K562 (cell line): ENCODE measurements around the gene TTC28. TPM values are rescaled to one million over a fixed set of nuclear protein-coding genes. Genes with fewer than 3 reads are reported as not detected.

Source experiments
- ATAC-seq: fragments of 200-7000 bp; cut with Tn5 transposase; 3 replicates; pipeline ENCODE4 v1.9.1; 2020; ENCODE audit warnings: moderate library complexity
- BruUV-seq: library from RNA; stranded (reverse); fragments of 400-500 nt; replicated peaks from 2 replicates; lab custom pipeline; 2021; lab: Mats Ljungman, UMichigan
- CTCF ChIA-PET: fragments of 300-600 bp; formaldehyde crosslinking; extraction: SDS; loops from one replicate; lab custom pipeline; 2021; ENCODE audit warnings: low intra/inter-chr PET ratio; lab: Yijun Ruan, JAX
- POLR2A ChIA-PET: fragments of 300-600, 350-650 bp; sonication (Branson Sonifier 250); formaldehyde crosslinking; extraction: SDS; loops from one replicate; lab custom pipeline; 2021; ENCODE audit warnings: antibody characterized with exemption, inconsistent platforms; lab: Yijun Ruan, JAX
- DNase-seq, 4 experiments: peaks; one replicate each; pipeline versions ENCODE4 v3.0.0 to v3.0.0-alpha.2; 2011 to 2018; ENCODE audit warnings: low spot score in 3 of 4, mixed read lengths in 3 of 4; ENCODE audit errors: extremely low read depth in 1 of 4
- FAIRE-seq: peaks from 2 replicates; lab custom pipeline; 2011; peaks lifted over from hg19 to GRCh38; lab: Jason Lieb, UNC
- H2AFZ ChIP-seq: 2 replicates; pipeline ENCODE4 v1.6.0; 2011; ENCODE audit warnings: low read depth, low read length, control low read depth, inconsistent platforms
- H3K27ac ChIP-seq: fragments of 200-600 bp; 3 replicates; pipeline ENCODE4 v1.8.0; 2011; ENCODE audit warnings: low read depth, mild to moderate bottlenecking, control low read depth, inconsistent platforms, low read length, moderate library complexity, mixed read lengths; ENCODE audit errors: extremely low read depth
- H3K27me3 ChIP-seq, 2 experiments: fragments of 300-600 bp in 1 of 2; 2 replicates in 1 of 2; 3 replicates in 1 of 2; pipeline versions ENCODE4 v1.6.0 to v1.8.0; 2011; ENCODE audit warnings: inconsistent platforms in 2 of 2, low read length in 2 of 2, mild to moderate bottlenecking in 1 of 2, mixed read lengths in 1 of 2, moderate library complexity in 1 of 2; ENCODE audit not compliant: control insufficient read depth in 2 of 2, insufficient read depth in 2 of 2
- H3K36me3 ChIP-seq: fragments of 300-600 bp; 3 replicates; pipeline ENCODE4 v1.8.0; 2011; ENCODE audit warnings: mild to moderate bottlenecking, low read length, inconsistent platforms; ENCODE audit not compliant: control insufficient read depth, insufficient read depth
- H3K4me1 ChIP-seq, 2 experiments: fragments of 200-600 bp in 1 of 2; replicated peaks in 1 of 2; 2 replicates in 1 of 2; 3 replicates in 1 of 2; pipeline versions ENCODE4 v1.5.1 to v1.8.0; 2011; ENCODE audit warnings: inconsistent platforms in 2 of 2, low read length in 2 of 2, mild to moderate bottlenecking in 1 of 2, mixed read lengths in 1 of 2, moderate library complexity in 1 of 2; ENCODE audit not compliant: control insufficient read depth in 2 of 2, insufficient read depth in 2 of 2
- H3K4me2 ChIP-seq: 2 replicates; pipeline ENCODE4 v1.6.1; 2011; ENCODE audit warnings: low read length, control low read depth, inconsistent platforms, mixed read lengths; ENCODE audit not compliant: insufficient read depth
- H3K4me3 ChIP-seq: fragments of 200-600 bp; sonication (generic), shearing (Covaris generic); 2 replicates; pipeline ENCODE4 v1.5.1; 2016; ENCODE audit warnings: control low read depth, inconsistent platforms
- H3K79me2 ChIP-seq: fragments of 200-600 bp; 3 replicates; pipeline ENCODE4 v1.8.0; 2011; ENCODE audit warnings: low read length, inconsistent platforms; ENCODE audit not compliant: control insufficient read depth, insufficient read depth
- H3K9ac ChIP-seq, 2 experiments: 2 replicates each; pipeline versions ENCODE4 v1.6.0 to v1.6.1; 2011; ENCODE audit warnings: low read depth in 2 of 2, low read length in 2 of 2, control low read depth in 1 of 2, inconsistent platforms in 1 of 2, mild to moderate bottlenecking in 1 of 2, mixed read lengths in 1 of 2; ENCODE audit not compliant: insufficient read depth in 1 of 2
- H3K9me1 ChIP-seq: one replicate; pipeline ENCODE4 v1.6.0; 2011; ENCODE audit warnings: inconsistent platforms, mild to moderate bottlenecking, low read length, moderate library complexity; ENCODE audit not compliant: control insufficient read depth, insufficient read depth
- H3K9me3 ChIP-seq: replicated peaks from 2 replicates; pipeline ENCODE4 v1.5.1; 2011; ENCODE audit warnings: low read depth, low read length, inconsistent platforms; ENCODE audit not compliant: control insufficient read depth, insufficient read depth
- H4K20me1 ChIP-seq: replicated peaks from 2 replicates; pipeline ENCODE4 v1.6.1; 2011; ENCODE audit warnings: low read length, inconsistent platforms, mixed read lengths; ENCODE audit not compliant: control insufficient read depth, insufficient read depth
- ADNP ChIP-seq: fragments of 200-800 bp; sonication (Bioruptor generic); IDR thresholded peaks from 2 replicates; pipeline ENCODE4 v1.6.1; 2016; ENCODE audit warnings: missing genetic modification characterization, missing compliant biosample characterization
- CAMTA2 ChIP-seq: fragments of 250-450 bp; sonication (Bioruptor Pico); conservative IDR thresholded peaks from 2 replicates; pipeline ENCODE4 v1.5.1; 2022
- HDAC3 ChIP-seq: fragments of 450-650 bp; IDR thresholded peaks from 2 replicates; pipeline ENCODE4 v1.6.1; 2018; ENCODE audit warnings: borderline replicate concordance, mild to moderate bottlenecking, moderate library complexity; ENCODE audit not compliant: partially characterized antibody
- ILF3 ChIP-seq: fragments of 450-650 bp; IDR thresholded peaks from 2 replicates; pipeline ENCODE4 v1.6.1; 2018; ENCODE audit warnings: antibody characterized with exemption, mild to moderate bottlenecking, moderate library complexity, borderline replicate concordance
- MAFF ChIP-seq: IDR thresholded peaks from 2 replicates; pipeline ENCODE4 v1.6.1; 2012; ENCODE audit warnings: low read length, improper control_type of control experiment
- PTBP1 ChIP-seq: fragments of 200-400 bp; formaldehyde crosslinking; IDR thresholded peaks from 2 replicates; pipeline ENCODE4 v1.6.1; 2017; ENCODE audit warnings: low read depth, low read length
- RBM34 ChIP-seq: fragments of 200-400 bp; formaldehyde crosslinking; IDR thresholded peaks from 2 replicates; pipeline ENCODE4 v1.6.1; 2018; ENCODE audit warnings: low read length, borderline replicate concordance; ENCODE audit not compliant: insufficient read depth
- SNRNP70 ChIP-seq: fragments of 200-400 bp; formaldehyde crosslinking; optimal IDR thresholded peaks from 2 replicates; pipeline ENCODE3; 2017; ENCODE audit warnings: low read depth, low read length
- WGBS: fragments of 100-300 bp; shearing (Covaris generic); methylation state at CpG from one replicate; pipeline ENCODE4 v1.1.6; 2016; ENCODE audit warnings: low coverage, mixed read lengths; ENCODE audit not compliant: insufficient coverage; ENCODE audit errors: missing lambda C conversion rate; 5-methylcytosine and 5-hydroxymethylcytosine counted together
- in situ Hi-C: fragments of 300-500 bp; cut with MboI; formaldehyde crosslinking; loops from 4 replicates; pipeline ENCODE4 v1.15.0; 2018; ENCODE audit warnings: inconsistent platforms, mixed read lengths
- intact Hi-C: fragments of 100-400 bp; cut with micrococcal nuclease; formaldehyde crosslinking; loops from 2 replicates; pipeline ENCODE4 v1.14.2; 2022
- polyA plus RNA-seq, 8 experiments: library from polyadenylated mRNA; depleted of rRNA in 4 of 8; stranded (reverse) in 5 of 8; unstranded in 3 of 8; fragments of >200 nt; fragmentation: Nextera tagmentation in 2 of 8; fragmentation: Illumina TruSeq in 1 of 8; extraction: Ambion mirVana in 2 of 8; extraction: Trizol in 1 of 8; gene quantifications; 2 replicates each; pipeline versions ENCODE4 v1.2.1 to v1.2.3, GENCODE V29; 2011 to 2014; ENCODE audit warnings: inconsistent platforms in 1 of 8, missing spikeins in 1 of 8
- total RNA-seq, 7 experiments: library from RNA; depleted of rRNA in 6 of 7; stranded (reverse); fragments of >200 nt in 6 of 7; fragmentation: Illumina TruSeq in 2 of 7; extraction: Trizol in 2 of 7; gene quantifications; 2 replicates each; pipeline versions ENCODE4 v1.2.1 to v1.2.3, GENCODE V29; 2011 to 2021; ENCODE audit warnings: low replicate concordance in 1 of 7
- TF ChIP-seq, protein P1 (sequence below): fragments of 250-450 bp; sonication (Bioruptor Pico); IDR thresholded peaks from 2 replicates; pipeline ENCODE4 v1.4.0; 2020

TTC28 gene
- total and polyA plus RNA-seq, 9 of the 15 experiments (the other 6 are each of a cell fraction or from before 2014, with no cell fraction given) = 0.22 to 10.7 (median 3.1) TPM

GRCh38 chr22:28171115-28171514, 508.5 kb downstream of the TTC28 start:
- no peak overlapping the region for H2AFZ ChIP-seq
- H3K4me3 ChIP-seq = no peak overlapping the region
- H3K9me3 ChIP-seq = no peaks in the 10 kb centered on the region
- H3K4me1 ChIP-seq = peaks cover 0 to 2% of the 10 kb centered on the region in 2 experiments; a peak in 1 of 5 replicates
- no peaks in the 10 kb centered on the region for H4K20me1 ChIP-seq
- no peak for ATAC-seq
- BruUV-seq = no TSS peak
- H3K27ac ChIP-seq = no peak overlapping the region
- H3K9me1 ChIP-seq = no peaks in the 10 kb centered on the region
- no peaks in the 10 kb centered on the region for H3K36me3 ChIP-seq
- no peak for DNase-seq
- intact Hi-C loops (no loop called here), in situ Hi-C loops (no loop called here)
- no peaks in the 10 kb centered on the region for H3K79me2 ChIP-seq
- no peaks in the 10 kb centered on the region for H3K27me3 ChIP-seq
- ChIA-PET CTCF (no interaction called here), POLR2A (no interaction called here)
- 55% methylated on average over 2 of the region's 2 CpGs for WGBS
- no peak for FAIRE-seq
- no peak for TF ChIP-seq MAFF
- TF ChIP-seq ILF3 = no peak
- TF ChIP-seq HDAC3 = no peak
- no peak for TF ChIP-seq CAMTA2 (CRISPR knock-in tag)
- TF ChIP-seq RBM34 = no peak
- TF ChIP-seq PTBP1 = no peak
- TF ChIP-seq ADNP (tag) = no peak
- TF ChIP-seq, protein P1, sequence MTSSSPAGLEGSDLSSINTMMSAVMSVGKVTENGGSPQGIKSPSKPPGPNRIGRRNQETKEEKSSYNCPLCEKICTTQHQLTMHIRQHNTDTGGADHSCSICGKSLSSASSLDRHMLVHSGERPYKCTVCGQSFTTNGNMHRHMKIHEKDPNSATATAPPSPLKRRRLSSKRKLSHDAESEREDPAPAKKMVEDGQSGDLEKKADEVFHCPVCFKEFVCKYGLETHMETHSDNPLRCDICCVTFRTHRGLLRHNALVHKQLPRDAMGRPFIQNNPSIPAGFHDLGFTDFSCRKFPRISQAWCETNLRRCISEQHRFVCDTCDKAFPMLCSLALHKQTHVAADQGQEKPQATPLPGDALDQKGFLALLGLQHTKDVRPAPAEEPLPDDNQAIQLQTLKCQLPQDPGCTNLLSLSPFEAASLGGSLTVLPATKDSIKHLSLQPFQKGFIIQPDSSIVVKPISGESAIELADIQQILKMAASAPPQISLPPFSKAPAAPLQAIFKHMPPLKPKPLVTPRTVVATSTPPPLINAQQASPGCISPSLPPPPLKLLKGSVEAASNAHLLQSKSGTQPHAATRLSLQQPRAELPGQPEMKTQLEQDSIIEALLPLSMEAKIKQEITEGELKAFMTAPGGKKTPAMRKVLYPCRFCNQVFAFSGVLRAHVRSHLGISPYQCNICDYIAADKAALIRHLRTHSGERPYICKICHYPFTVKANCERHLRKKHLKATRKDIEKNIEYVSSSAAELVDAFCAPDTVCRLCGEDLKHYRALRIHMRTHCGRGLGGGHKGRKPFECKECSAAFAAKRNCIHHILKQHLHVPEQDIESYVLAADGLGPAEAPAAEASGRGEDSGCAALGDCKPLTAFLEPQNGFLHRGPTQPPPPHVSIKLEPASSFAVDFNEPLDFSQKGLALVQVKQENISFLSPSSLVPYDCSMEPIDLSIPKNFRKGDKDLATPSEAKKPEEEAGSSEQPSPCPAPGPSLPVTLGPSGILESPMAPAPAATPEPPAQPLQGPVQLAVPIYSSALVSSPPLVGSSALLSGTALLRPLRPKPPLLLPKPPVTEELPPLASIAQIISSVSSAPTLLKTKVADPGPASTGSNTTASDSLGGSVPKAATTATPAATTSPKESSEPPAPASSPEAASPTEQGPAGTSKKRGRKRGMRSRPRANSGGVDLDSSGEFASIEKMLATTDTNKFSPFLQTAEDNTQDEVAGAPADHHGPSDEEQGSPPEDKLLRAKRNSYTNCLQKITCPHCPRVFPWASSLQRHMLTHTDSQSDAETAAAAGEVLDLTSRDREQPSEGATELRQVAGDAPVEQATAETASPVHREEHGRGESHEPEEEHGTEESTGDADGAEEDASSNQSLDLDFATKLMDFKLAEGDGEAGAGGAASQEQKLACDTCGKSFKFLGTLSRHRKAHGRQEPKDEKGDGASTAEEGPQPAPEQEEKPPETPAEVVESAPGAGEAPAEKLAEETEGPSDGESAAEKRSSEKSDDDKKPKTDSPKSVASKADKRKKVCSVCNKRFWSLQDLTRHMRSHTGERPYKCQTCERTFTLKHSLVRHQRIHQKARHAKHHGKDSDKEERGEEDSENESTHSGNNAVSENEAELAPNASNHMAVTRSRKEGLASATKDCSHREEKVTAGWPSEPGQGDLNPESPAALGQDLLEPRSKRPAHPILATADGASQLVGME (CRISPR knock-in tag) = no peak
- no peak for TF ChIP-seq SNRNP70
- H3K4me2 ChIP-seq = no peak overlapping the region
- H3K9ac ChIP-seq = no peak overlapping the region
